Neutrophil (primary cell): ENCODE data around the gene UGGT2.
"Not testable (repeated sequence)": the region's sequence is repeated elsewhere in the genome, so short reads cannot be mapped to it uniquely, and the experiment has no call there.

Experiments used
- H3K27ac ChIP-seq: fragments of 200-600 bp; sonication (generic); 2 replicates; pipeline ENCODE4 v1.5.1; 2016; ENCODE audit warnings: mild to moderate bottlenecking, moderate library complexity
- H3K27me3 ChIP-seq: fragments of 200-600 bp; sonication (generic); 2 replicates; pipeline ENCODE4 v1.6.0; 2016; ENCODE audit warnings: mild to moderate bottlenecking
- H3K36me3 ChIP-seq: fragments of 200-600 bp; sonication (generic); 2 replicates; pipeline ENCODE4 v1.5.1; 2017
- H3K4me1 ChIP-seq, 2 experiments: fragments of 200-600 bp in 1 of 2; sonication (generic) in 1 of 2; 1 replicate in 1 of 2; 2 replicates in 1 of 2; pipeline versions ENCODE4 v1.5.1 to v1.6.1; 2013 to 2016; ENCODE audit warnings: low read depth in 1 of 2, low read length in 1 of 2, mild to moderate bottlenecking in 1 of 2, moderate library complexity in 1 of 2; ENCODE audit not compliant: control insufficient read depth in 1 of 2, insufficient read depth in 1 of 2
- H3K4me3 ChIP-seq, 2 experiments: fragments of 200-600 bp in 1 of 2; sonication (generic) in 1 of 2; 1 replicate in 1 of 2; 2 replicates in 1 of 2; pipeline ENCODE4 v1.5.1; 2013 to 2016; ENCODE audit warnings: low read depth in 1 of 2, low read length in 1 of 2, mild to moderate bottlenecking in 1 of 2, moderate library complexity in 1 of 2
- H3K9me3 ChIP-seq: fragments of 200-600 bp; sonication (generic); 2 replicates; pipeline ENCODE4 v1.5.1; 2016
- TF ChIP-seq, protein P1 (sequence below): fragments of 200-600 bp; sonication (generic); IDR thresholded peaks from 2 replicates; pipeline ENCODE4 v1.5.1; 2016; ENCODE audit warnings: antibody characterized with exemption

UGGT2 gene

DNA sequence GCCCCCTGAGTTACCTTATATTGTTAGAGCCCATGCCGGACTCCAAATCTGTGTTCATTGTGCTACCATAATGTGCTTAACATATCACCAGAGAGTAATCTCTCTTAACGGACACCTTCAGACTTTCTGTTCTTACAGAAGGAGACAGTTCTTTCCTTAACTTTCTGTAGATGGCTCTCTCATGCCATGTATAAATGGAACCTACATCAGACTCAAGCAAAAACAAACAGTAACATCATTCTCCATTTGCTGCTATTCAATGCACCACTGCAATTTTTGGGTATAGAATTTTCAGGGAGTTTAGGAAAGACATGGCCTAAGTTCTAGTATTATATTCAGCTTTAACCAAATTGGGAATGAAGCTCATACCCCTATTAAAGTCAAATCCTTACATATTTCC is 12.6 kb upstream of the UGGT2 start:
- H3K4me3 ChIP-seq = no peak overlapping the region
- TF ChIP-seq, protein P1, sequence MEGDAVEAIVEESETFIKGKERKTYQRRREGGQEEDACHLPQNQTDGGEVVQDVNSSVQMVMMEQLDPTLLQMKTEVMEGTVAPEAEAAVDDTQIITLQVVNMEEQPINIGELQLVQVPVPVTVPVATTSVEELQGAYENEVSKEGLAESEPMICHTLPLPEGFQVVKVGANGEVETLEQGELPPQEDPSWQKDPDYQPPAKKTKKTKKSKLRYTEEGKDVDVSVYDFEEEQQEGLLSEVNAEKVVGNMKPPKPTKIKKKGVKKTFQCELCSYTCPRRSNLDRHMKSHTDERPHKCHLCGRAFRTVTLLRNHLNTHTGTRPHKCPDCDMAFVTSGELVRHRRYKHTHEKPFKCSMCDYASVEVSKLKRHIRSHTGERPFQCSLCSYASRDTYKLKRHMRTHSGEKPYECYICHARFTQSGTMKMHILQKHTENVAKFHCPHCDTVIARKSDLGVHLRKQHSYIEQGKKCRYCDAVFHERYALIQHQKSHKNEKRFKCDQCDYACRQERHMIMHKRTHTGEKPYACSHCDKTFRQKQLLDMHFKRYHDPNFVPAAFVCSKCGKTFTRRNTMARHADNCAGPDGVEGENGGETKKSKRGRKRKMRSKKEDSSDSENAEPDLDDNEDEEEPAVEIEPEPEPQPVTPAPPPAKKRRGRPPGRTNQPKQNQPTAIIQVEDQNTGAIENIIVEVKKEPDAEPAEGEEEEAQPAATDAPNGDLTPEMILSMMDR = no peak

DNA sequence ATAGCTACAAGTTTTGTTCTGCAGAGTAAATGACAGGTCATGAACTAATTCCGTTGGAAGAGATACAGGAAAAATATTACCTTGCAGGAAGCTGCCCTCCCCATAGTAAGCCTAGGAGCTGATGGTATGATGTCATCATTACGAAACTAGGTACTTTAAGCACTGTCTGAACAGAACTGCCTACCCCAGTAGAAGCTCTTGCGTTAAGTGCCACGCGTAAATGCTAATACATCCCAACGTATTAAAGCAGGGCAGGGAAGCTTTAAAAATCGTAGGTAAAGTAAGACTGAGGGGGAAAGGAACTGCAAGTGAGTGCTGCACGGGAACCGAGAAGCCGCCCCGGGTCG is 572 bp downstream of the UGGT2 start:
- Histone ChIP-seq H3K27ac (no peak overlapping the region), H3K36me3 (no peaks in the 10 kb centered on the region), H3K4me1 (peaks cover 8% of the 10 kb centered on the region in 2 experiments), H3K27me3 (peaks cover 51% of the 10 kb centered on the region), H3K9me3 (no peaks in the 10 kb centered on the region), H3K4me3 (peak overlapping the region; percentile 64 to 71)
- TF ChIP-seq, protein P1 = no peak

More for the DNA sequence above, 12.6 kb upstream of the UGGT2 start:
- Histone ChIP-seq H3K4me1 (no peaks in the 10 kb centered on the region), H3K9me3 (no peaks in the 10 kb centered on the region), H3K27ac (no peak overlapping the region), H3K27me3 (peaks cover 41% of the 10 kb centered on the region), H3K36me3 (no peaks in the 10 kb centered on the region)

DNA sequence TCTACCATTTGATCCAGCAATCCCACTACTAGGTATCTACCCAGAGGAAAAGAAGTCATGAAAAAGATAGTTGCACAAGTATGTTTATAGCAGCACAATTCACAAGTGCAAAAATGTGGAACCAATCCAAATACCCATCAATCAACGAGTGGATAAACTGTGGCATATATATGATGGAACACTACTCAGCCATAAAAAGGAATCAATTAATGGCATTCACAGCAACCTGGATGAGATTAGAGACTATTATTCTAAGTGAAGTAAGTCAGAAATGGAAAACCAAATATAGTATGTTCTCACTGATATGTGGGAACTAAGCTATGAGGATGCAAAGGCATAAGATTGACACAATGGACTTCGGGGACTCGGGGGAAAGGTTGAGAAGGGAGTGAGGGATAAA is 1.3 kb downstream of the UGGT2 start:
- not testable (repeated sequence) for H3K4me3 ChIP-seq

DNA sequence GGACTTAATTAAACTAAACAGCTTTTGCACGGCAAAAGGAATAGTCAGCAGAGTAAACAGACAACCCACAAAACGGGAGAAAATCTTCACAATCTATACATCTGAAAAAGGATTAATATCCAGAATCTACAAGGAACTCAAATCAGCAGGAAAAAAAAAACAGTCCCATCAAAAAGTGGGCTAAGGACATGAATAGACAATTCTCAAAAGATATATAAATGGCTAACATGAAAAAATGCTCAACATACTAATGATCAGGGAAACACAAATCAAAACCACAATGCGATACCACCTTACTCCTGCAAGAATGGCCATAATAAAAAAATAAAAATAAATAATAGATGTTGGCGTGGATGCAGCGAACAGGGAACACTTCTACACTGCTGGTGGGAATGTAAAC is 1.7 kb downstream of the UGGT2 start:
- not testable (repeated sequence) for H3K36me3 ChIP-seq, H3K4me1 ChIP-seq, H3K27ac ChIP-seq, H3K4me3 ChIP-seq, H3K9me3 ChIP-seq
- H3K27me3 ChIP-seq = peaks cover 46% of the 10 kb centered on the region

More for the DNA sequence above, 1.3 kb downstream of the UGGT2 start:
- not testable (repeated sequence) for H3K27ac ChIP-seq, H3K9me3 ChIP-seq, H3K36me3 ChIP-seq, H3K4me1 ChIP-seq
- H3K27me3 ChIP-seq = peaks cover 46% of the 10 kb centered on the region

DNA sequence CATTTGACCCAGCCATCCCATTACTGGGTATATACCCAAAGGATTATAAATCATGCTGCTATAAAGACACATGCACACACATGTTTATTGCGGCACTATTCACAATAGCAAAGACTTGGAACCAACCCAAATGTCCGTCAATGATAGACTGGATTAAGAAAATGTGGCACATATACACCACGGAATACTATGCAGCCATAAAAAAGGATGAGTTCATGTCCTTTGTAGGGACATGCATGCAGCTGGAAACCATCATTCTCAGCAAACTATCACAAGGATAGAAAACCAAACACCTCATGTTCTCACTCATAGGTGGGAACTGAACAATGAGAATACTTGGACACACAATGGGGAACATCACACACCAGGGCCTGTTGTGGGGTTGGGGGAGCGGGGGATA is 2.2 kb downstream of the UGGT2 start:
- H3K4me1 ChIP-seq, H3K27ac ChIP-seq, H3K36me3 ChIP-seq, H3K4me3 ChIP-seq, H3K9me3 ChIP-seq: not testable (repeated sequence)
- peaks cover 41% of the 10 kb centered on the region for H3K27me3 ChIP-seq

DNA sequence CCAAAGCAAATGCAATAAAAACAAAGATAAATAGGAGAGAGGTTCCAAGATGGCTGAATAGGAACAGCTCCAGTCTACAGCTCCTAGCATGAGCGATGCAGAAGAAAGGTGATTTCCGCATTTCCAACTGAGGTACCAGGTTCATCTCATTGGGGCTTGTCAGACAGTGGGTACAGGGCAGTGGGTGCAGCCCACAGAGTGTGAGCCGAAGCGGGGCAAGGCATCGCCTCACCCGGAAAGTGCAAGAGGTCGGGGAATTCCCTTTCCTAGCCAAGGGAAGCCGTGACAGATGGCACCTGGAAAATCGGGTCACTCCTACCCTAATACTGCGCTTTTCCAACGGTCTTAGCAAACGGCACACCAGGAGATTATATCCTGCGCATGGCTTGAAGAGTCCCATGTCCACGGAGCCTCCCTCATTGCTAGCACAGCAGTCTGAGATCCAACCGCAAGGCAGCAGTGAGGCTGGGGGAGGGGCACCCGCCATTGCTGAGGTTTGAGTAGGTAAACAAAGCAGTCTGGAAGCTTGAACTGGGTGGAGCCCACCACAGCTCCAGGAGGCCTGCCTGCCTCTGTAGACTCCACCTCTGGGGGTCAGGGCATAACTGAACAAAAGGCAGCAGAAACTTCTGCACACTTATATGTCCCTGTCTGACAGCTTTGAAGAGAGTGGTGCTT is 6.6 kb downstream of the UGGT2 start:
- not testable (repeated sequence) for H3K27ac ChIP-seq, H3K27me3 ChIP-seq, H3K4me1 ChIP-seq

DNA sequence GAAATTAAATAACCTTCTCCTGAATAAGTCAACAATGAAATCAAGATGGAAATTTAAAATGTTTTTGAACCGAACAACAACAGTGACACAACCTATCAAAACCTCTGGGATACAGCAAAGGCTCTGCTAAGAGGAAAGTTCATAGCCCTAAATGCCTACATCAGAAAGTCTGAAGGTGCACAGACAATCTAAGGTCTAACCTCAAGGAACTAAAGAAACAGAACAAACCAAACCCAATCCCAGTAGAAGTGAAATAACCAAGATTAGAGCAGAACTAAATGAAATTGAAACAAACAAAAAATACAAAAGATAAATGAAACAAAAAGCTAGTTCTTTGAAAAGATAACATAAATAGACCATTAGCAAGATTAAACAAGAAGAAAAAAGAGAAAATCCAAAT is 9.0 kb downstream of the UGGT2 start:
- TF ChIP-seq, protein P1 = no peak
- no peaks in the 10 kb centered on the region for H3K9me3 ChIP-seq
- H3K4me3 ChIP-seq = no peak overlapping the region
- no peaks in the 10 kb centered on the region for H3K4me1 ChIP-seq
- H3K27ac ChIP-seq = no peak overlapping the region
- H3K27me3 ChIP-seq = no peaks in the 10 kb centered on the region
- H3K36me3 ChIP-seq = no peaks in the 10 kb centered on the region

More for the DNA sequence above, 6.6 kb downstream of the UGGT2 start:
- not testable (repeated sequence) for H3K36me3 ChIP-seq, H3K4me3 ChIP-seq, H3K9me3 ChIP-seq
